Ramos (cell line): ENCODE results near the gene TXNDC12.
"Not testable (repeated sequence)": the region's sequence is repeated elsewhere in the genome, so short reads cannot be mapped to it uniquely, and the experiment has no call there.

Experiments
- in situ Hi-C: fragments of 300-500 bp; cut with MboI; formaldehyde crosslinking; loops from one replicate; pipeline ENCODE4 v1.14.3; 2022; ENCODE audit warnings: low sequenced_read_pairs; ENCODE audit not compliant: unreplicated experiment

TXNDC12 gene

GRCh38 chr1:52055066-52055865, at the start of gene TXNDC12:
TXNDC12 (minus strand) TSS chr1:52055191; CDS start chr1:52055096, 95 bp downstream.
- in situ Hi-C loops = no loop called here

- in situ Hi-C loops = no loop called here
Measured at GRCh38 chr1:52102336-52103013, 47.5 kb upstream of the TXNDC12 start.

- in situ Hi-C loops = no loop called here
Measured at GRCh38 chr1:52098139-52098871, 43.3 kb upstream of the TXNDC12 start.

GRCh38 chr1:52096216-52096615, 41.2 kb upstream of the TXNDC12 start:
- in situ Hi-C loops = no loop called here

- in situ Hi-C loops = not testable (repeated sequence)
Measured at GRCh38 chr1:52094300-52094699, 39.3 kb upstream of the TXNDC12 start.

- in situ Hi-C loops = not testable (repeated sequence)
Measured at GRCh38 chr1:52087892-52088291, 32.9 kb upstream of the TXNDC12 start.

- in situ Hi-C loops = no loop called here
Measured at GRCh38 chr1:52080014-52080415, 25.0 kb upstream of the TXNDC12 start.

GRCh38 chr1:52077277-52077676, 22.3 kb upstream of the TXNDC12 start:
- in situ Hi-C loops = not testable (repeated sequence)

GRCh38 chr1:52072291-52072690, 17.3 kb upstream of the TXNDC12 start:
- in situ Hi-C loops = no loop called here

GRCh38 chr1:52070704-52071103, 15.7 kb upstream of the TXNDC12 start:
- in situ Hi-C loops = no loop called here

GRCh38 chr1:52063192-52063591, 8.2 kb upstream of the TXNDC12 start:
- in situ Hi-C loops = no loop called here

- in situ Hi-C loops = no loop called here
Measured at GRCh38 chr1:52060822-52061221, 5.8 kb upstream of the TXNDC12 start.

GRCh38 chr1:52059888-52060287, 4.9 kb upstream of the TXNDC12 start:
- in situ Hi-C loops = no loop called here

- in situ Hi-C loops = no loop called here
Measured at GRCh38 chr1:52059321-52059720, 4.3 kb upstream of the TXNDC12 start.

GRCh38 chr1:52057876-52058415, 3.0 kb upstream of the TXNDC12 start:
- in situ Hi-C loops = no loop called here

GRCh38 chr1:52057255-52057654, 2.3 kb upstream of the TXNDC12 start:
- in situ Hi-C loops = no loop called here

GRCh38 chr1:52056937-52057231, 1.9 kb upstream of the TXNDC12 start:
- in situ Hi-C loops = no loop called here

- in situ Hi-C loops = no loop called here
Measured at GRCh38 chr1:52056163-52056936, 1.4 kb upstream of the TXNDC12 start, which contains the start of gene BTF3L4. BTF3L4 (plus strand) TSS chr1:52056295; CDS start chr1:52059848, 3,553 bp downstream.

- in situ Hi-C loops = no loop called here
Measured at GRCh38 chr1:52055866-52056162, 823 bp upstream of the TXNDC12 start.

GRCh38 chr1:52054496-52055065, 410 bp downstream of the TXNDC12 start:
- in situ Hi-C loops = no loop called here
